Left colon (tissue), 2 donors: ENCODE results near the gene SKOR1. TPM values are rescaled to one million over a fixed set of nuclear protein-coding genes. Genes with fewer than 3 reads are reported as not detected.

Source experiments
- ATAC-seq: fragments of 200-7000 bp; cut with Tn5 transposase; one replicate; pipeline ENCODE4 v1.9.1; 2020; ENCODE audit warnings: mild to moderate bottlenecking, moderate library complexity
- DNase-seq, 2 donors: peaks; one replicate each; pipeline ENCODE4 v3.0.0-alpha.2; 2020
- intact Hi-C, 2 donors: fragments of 100-400 bp; cut with DNase I in 1 of 2; cut with micrococcal nuclease in 1 of 2; formaldehyde crosslinking; loops; one replicate each; pipeline versions ENCODE4 v1.11.2 to v1.14.0; 2022; cut with DNase I, micrococcal nuclease
- total RNA-seq, 2 donors: library from RNA; stranded (reverse); fragmentation: NEBNext Ultra II Directional; extraction: Animal tissue kit (Norgen Biotek cat#: 25700); gene quantifications; one replicate each; pipeline ENCODE4 v1.2.1, GENCODE V29; 2021
- donor health status: DM: no; HTN: no; CAD: no.
- donor health status: DM: yes; HTN: yes; CAD: no.

The SKOR1 gene
- total RNA-seq, 2 donors from 2014 or later = 0.47 to 0.49 TPM

DNA sequence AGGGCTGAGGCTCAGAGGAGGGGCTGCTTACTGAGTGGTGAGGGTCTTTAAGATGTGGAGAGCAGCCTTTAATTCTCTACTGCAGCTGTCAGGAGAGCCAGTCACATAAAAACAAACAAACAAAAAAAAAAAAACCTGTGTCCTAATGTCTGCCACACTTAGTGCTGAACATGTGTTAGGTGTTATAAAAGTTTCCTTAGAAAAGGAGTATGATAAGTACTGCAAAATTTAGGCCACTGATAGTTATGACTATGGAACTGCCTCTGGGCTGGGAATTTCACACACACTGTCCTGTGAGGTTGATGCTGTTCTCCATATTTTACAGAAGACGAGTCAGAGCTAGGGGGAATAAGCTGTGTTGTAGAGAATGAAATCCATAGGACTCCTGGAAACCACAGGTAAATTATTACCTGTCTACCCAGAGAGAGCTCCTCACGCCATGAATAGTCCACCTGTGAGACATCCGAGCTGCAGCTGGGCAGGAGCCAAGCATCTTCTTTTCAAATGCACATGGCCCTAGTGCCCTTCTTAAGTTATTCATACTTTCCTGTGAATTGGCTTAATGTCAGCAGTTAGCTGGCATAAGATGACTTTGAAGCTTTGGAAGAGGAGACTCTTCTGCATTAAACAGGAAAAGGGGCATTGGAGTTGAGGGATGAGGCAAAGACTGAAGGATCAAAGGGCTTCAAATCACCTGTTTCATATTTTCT lies 34.5 kb upstream of the SKOR1 start:
- no peak for DNase-seq
- intact Hi-C loops = no loop called here

GRCh38 chr15:67792250-67792942 lies 32.9 kb upstream of the SKOR1 start:
- ATAC-seq (no peak), DNase-seq (no peak)
- intact Hi-C loops = no loop called here

More for the DNA sequence above, 34.5 kb upstream of the SKOR1 start:
- no peak for ATAC-seq

DNA sequence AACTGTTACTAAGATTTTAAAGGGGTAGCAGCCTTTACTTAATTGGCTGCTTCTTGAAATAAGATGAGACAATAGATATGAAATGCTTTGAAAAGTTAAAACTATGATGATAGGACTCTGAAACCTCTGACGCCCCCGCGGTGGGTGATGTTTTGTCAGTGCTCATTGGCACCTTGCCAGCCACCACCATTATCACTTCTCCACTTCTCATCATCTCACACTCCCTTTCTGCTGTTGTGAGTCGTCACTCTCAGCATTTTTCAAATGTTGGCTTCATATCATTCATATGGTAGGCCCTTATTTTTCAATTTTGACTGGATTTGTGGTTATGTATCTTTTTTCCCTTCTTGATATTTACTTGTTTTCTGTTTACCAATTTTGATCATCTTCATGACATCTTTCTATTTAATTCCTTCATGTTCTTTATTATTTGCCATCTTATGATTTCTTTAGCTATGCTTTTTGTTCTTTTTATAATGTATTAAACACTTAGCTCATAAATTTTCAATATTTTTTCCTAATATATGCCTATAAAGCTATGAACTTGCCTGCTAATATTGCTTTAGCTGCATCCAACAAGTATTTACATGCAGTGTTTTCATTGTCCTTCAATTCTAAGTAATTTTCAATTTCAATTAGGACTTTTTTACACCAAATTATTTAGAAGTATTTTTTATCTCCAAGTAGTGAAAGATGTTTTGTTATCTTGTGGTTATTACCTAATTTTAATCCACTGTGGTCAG lies 30.3 kb upstream of the SKOR1 start:
- no peak for ATAC-seq
- intact Hi-C loops = no loop called here
- DNase-seq = no peak

- DNase-seq = no peak
- intact Hi-C loops = no loop called here
- peak; percentile 44 for ATAC-seq
Measured at GRCh38 chr15:67796196-67797127, 28.8 kb upstream of the SKOR1 start.

- DNase-seq = no peak
- ATAC-seq = no peak
- intact Hi-C loops = no loop called here
Measured at GRCh38 chr15:67799801-67800205, 25.5 kb upstream of the SKOR1 start.

DNA sequence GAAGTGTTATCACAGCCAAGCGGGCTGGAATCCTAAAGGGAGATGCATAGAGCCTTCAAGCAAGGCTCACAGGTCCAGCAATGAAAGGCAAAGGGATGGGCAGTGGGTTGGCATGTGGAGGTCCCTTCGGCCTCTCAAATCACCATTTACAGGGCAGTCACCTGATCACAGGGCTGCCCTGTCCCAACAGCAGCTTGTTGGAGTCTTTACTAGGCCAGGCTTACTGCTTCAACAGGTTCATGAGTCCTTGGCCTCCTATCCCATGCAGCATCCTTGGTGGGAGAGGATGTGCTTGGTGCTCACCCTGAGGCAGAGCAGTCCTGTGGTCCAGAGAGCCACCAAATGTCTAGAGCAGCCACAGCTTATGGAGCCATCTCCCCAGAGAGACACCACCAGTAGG lies 24.2 kb upstream of the SKOR1 start:
- intact Hi-C loops = no loop called here
- ATAC-seq = no peak
- no peak for DNase-seq

- intact Hi-C loops = no loop called here
- ATAC-seq (no peak), DNase-seq (no peak)
Measured at GRCh38 chr15:67801926-67802914, 23.1 kb upstream of the SKOR1 start.

DNA sequence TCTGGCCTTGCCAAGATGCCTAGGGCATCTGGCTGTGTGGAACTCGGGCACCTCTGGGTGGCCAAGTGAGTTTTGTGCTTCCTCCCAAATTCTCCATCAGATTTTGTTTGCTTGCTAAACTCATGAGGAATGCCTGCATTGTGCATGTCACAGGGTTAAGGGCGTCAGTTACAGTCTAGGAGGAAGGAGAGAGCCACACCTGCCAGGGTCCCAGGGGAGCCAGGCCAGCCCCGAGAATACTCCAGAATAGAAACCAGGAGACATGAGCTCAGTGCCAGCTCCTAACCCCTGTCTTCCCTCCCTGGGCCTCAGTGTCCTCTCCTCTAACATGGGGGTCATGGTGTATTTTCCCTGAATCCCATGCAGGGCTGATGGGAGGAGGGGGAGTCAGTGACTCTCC lies 22.0 kb upstream of the SKOR1 start:
- intact Hi-C loops = no loop called here
- no peak for ATAC-seq
- no peak for DNase-seq

- ATAC-seq (no peak), DNase-seq (no peak)
- intact Hi-C loops = no loop called here
Measured at GRCh38 chr15:67803996-67804843, 21.1 kb upstream of the SKOR1 start.

DNA sequence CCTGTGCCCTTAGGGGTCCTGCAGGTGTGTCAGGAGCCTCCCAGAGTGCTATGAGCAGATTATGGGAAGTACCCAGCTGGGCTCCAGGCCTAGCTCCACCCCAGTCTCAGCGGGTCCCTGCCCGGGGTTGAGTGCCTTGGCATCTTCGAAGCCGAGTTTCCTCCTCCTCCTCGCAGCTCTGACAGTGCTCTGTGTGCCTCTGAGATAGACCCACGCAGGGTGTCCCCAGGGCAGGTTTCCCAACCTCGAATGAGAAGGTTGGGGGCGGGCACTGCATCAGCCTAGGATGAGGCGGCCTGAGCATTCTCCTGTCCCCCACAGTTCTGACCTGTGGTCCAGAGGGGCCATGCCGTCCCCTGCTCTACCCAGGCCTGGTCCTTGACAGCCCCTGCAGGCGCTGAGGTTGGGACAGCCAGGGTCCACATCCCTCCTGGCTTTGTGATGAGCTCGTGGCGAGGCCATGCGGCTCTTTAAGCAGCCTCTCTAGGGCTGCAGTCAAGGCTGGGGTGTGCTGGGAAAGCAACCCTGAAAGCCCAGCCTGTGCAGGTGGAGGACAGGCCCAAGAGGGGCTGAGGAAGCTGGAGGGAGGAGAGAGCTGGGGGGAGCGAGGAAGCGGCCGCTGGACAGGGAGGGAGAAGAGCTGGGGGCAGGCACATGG lies 20.2 kb upstream of the SKOR1 start:
- DNase-seq = no peak
- intact Hi-C loops = no loop called here
- ATAC-seq = no peak

DNA sequence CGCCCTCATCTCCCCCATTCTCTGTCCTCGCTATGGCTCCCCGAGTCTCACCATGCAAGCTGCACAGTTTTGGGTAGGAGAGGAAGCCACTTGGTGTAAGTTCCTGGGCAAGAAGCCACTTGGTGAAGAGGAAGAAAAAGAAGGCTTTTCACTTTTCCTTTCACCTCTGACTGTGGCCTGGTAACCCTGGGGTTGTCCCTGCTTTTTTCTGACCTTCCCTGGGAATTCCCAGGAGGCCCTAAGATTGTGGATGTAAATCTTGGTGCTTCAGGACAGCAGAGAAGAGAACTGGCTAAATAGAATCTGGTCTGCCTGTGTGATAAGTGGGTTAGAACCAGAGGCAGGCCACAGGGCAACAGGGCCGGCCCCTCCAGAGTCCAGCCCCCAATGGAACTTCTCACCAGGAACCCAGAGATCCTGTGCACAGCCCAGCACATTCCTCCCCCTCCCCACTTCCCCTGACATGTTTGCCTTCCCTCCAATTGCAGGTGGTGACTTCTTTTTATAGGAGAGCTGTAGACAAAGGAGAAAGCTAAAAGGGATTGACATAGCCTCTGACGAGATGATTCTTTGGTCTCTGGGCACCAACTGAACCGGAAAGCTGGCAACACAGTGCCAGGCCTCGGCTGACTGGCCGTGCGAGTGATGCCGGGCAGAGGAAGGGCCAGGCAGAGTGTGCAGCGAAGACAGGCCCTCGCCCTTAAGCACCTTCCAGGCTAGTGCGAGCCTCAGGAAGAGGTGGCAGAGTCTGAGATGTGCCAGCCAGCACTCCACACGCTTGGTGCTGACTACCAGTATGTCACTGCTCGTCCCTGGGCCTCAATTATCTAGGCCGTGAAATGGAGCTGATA lies 19.4 kb upstream of the SKOR1 start:
- ATAC-seq (no peak), DNase-seq (no peak)
- intact Hi-C loops = no loop called here

DNA sequence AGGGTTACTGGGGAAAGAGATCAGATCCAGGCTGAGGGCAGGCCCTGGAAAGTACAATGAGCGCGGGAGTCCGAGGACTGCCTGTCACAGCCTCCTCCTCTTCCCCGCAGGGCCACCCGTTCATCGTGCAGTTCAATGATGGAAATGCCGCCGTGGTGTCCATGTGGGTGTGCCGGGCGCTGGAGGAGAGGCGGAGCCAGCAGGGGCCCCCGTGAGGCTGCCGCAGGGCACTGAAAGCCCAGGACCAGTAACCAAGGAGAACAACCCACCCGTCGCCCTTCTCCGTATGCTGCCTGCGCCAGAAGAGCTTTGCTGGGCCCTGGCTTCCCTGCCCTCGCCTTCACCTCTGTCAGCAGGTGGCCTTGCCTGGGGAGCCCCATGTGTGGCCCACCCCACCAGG lies 18.8 kb upstream of the SKOR1 start:
- ATAC-seq = no peak
- DNase-seq = no peak
- intact Hi-C loops = no loop called here

DNA sequence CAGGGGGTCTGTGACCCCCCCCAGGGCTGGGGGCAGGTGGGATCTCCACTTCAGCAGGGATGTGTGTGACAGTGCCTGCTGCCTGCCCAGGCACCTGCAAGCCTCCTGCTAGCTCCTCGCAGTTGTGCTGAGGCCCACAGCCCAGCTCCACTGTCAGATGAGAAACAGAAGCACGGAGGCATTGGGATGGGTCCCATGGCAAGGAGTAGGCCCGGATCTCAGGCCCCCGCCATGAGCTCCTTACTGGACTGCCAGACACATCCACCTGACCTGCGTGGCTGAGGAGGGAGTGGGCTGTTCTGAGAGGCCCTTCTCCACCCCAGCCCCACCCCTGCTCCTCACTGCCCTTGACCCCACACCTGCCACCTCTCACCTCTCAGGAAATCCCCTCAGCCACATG lies 18.2 kb upstream of the SKOR1 start:
- DNase-seq (no peak), ATAC-seq (no peak)
- intact Hi-C loops = no loop called here

- intact Hi-C loops = no loop called here
- ATAC-seq (no peak), DNase-seq (no peak)
Measured at GRCh38 chr15:67807836-67808235, 17.5 kb upstream of the SKOR1 start.

- intact Hi-C loops = no loop called here
- no peak for ATAC-seq
- no peak for DNase-seq
Measured at GRCh38 chr15:67808821-67809220, 16.5 kb upstream of the SKOR1 start.

- ATAC-seq (no peak), DNase-seq (no peak)
- intact Hi-C loops = no loop called here
Measured at GRCh38 chr15:67809441-67809840, 15.9 kb upstream of the SKOR1 start.
